HEK293T (cell line): ENCODE data around the gene SLC19A3.

Source experiments
- BHLHE40 ChIP-seq: fragments of 450-650 bp; IDR thresholded peaks from 2 replicates; pipeline ENCODE4 v1.6.1; 2016; ENCODE audit warnings: mild to moderate bottlenecking, moderate library complexity, borderline replicate concordance
- FOXA1 ChIP-seq: fragments of 450-650 bp; IDR thresholded peaks from 2 replicates; pipeline ENCODE4 v1.6.1; 2016; ENCODE audit warnings: mild to moderate bottlenecking
- FOXK2 ChIP-seq: fragments of 450-650 bp; IDR thresholded peaks from 2 replicates; pipeline ENCODE4 v1.6.1; 2016; ENCODE audit warnings: mild to moderate bottlenecking
- NFRKB ChIP-seq: fragments of 450-650 bp; IDR thresholded peaks from 2 replicates; pipeline ENCODE4 v1.6.1; 2016; ENCODE audit warnings: mild to moderate bottlenecking, moderate library complexity
- SP1 ChIP-seq: fragments of 450-650 bp; IDR thresholded peaks from 2 replicates; pipeline ENCODE4 v1.6.1; 2017
- TF ChIP-seq, protein P1 (sequence below): fragments of 450-650 bp; IDR thresholded peaks from 2 replicates; pipeline ENCODE4 v1.6.1; 2016

DNA sequence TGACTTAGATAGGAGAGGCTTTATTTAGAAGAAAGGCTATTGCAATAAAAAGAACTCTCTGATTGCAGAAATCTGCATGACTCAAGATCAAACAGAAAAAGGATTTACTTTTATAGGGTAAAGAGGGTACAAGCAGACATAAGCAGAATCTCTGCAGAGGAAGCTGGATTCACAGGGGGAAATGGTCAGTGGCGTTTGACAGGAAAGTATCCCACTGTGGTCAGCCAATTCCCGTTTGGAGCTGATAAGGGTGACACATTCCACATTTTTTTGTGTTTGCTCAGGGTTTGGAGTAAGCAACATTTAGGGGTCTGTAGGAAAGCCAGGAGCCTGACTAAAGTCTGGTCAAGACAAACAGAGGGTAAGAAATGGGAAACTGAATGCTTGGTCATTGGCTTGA, 75.2 kb downstream of the SLC19A3 start:
- TF ChIP-seq FOXK2 (no peak), FOXA1 (no peak), BHLHE40 (no peak), SP1 (no peak), NFRKB (no peak)
- TF ChIP-seq, protein P1, sequence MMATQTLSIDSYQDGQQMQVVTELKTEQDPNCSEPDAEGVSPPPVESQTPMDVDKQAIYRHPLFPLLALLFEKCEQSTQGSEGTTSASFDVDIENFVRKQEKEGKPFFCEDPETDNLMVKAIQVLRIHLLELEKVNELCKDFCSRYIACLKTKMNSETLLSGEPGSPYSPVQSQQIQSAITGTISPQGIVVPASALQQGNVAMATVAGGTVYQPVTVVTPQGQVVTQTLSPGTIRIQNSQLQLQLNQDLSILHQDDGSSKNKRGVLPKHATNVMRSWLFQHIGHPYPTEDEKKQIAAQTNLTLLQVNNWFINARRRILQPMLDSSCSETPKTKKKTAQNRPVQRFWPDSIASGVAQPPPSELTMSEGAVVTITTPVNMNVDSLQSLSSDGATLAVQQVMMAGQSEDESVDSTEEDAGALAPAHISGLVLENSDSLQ = no peak
